ENCODE measurements around the gene UPF3A. TPM values are rescaled to one million over a fixed set of nuclear protein-coding genes. Genes with fewer than 3 reads are reported as not detected.

The UPF3A gene
- total RNA-seq = 58.9 TPM

GRCh38 chr13:114281351-114282040, at the start of gene UPF3A:
TSS of gene UPF3A (plus strand) at chr13:114281601. CDS start at chr13:114281640, 39 bp downstream.

GRCh38 chr13:114234645-114235421, 46.6 kb upstream of the UPF3A start, which contains the start of gene CDC16:
TSS of gene CDC16 (plus strand) at chr13:114234897. CDS start at chr13:114235085, 188 bp downstream.

GRCh38 chr13:114314074-114314912, 32.9 kb downstream of the UPF3A start, which contains the start of gene CHAMP1:
TSS of gene CHAMP1 (plus strand) at chr13:114314503. CDS start at chr13:114323843, 9,340 bp downstream.

Small RNA genes within 50 kb of the gene (small RNA-seq; reads per million reads assigned to genes)
- gene MIR4502 (ENCODE audit: low replicate concordance) = not detected
- gene MIR548AR (ENCODE audit: low replicate concordance) = not detected

Other genes starting within 250 kb of the UPF3A start
- gene RASA3, start 149.0 kb upstream of the UPF3A start, total RNA-seq = 20.5 TPM
- gene CFAP97D2, start 102.3 kb upstream of the UPF3A start, total RNA-seq = not detected
- 83.1 TPM for gene CDC16, start 46.7 kb upstream of the UPF3A start, total RNA-seq
- gene CHAMP1, start 32.9 kb downstream of the UPF3A start, total RNA-seq = 12.6 TPM

Measured in metanephros (tissue), 2 donors.